Stimulated activated CD4-positive, alpha-beta T cell treated with anti-CD3 and anti-CD28 coated beads, TNF-alpha, amount 100 ng/mL, for 4 hours (primary cell): Measurements from ENCODE around the gene SNX3.

Source experiments
- DNase-seq, 3 experiments: peaks; one replicate each; pipeline ENCODE4 v3.0.0-alpha.2; 2020; ENCODE audit warnings: low read depth in 3 of 3

SNX3 gene

GRCh38 chr6:108170332-108171290, 90.2 kb downstream of the SNX3 start:
- DNase-seq, result no peak

GRCh38 chr6:108169464-108170331, 91.1 kb downstream of the SNX3 start:
- no peak for DNase-seq

- no peak for DNase-seq
Measured at GRCh38 chr6:108168501-108169463, 92.1 kb downstream of the SNX3 start.

- no peak for DNase-seq
Measured at GRCh38 chr6:108168090-108168463, 92.8 kb downstream of the SNX3 start.

GRCh38 chr6:108167449-108168089, 93.3 kb downstream of the SNX3 start:
- no peak for DNase-seq

- DNase-seq, result no peak
Measured at GRCh38 chr6:108166664-108167448, 94.0 kb downstream of the SNX3 start.

GRCh38 chr6:108165714-108166663, 94.9 kb downstream of the SNX3 start, which contains the start of gene NR2E1:
NR2E1 (plus strand) TSS chr6:108166022; CDS start chr6:108166766, 744 bp downstream.
- DNase-seq, result no peak

- DNase-seq, result no peak
Measured at GRCh38 chr6:108164815-108165706, 95.8 kb downstream of the SNX3 start.

GRCh38 chr6:108164543-108164814, 96.4 kb downstream of the SNX3 start:
- no peak for DNase-seq

GRCh38 chr6:108163644-108164542, 96.9 kb downstream of the SNX3 start:
- no peak for DNase-seq

- DNase-seq, result no peak
Measured at GRCh38 chr6:108163267-108163643, 97.6 kb downstream of the SNX3 start.

- no peak for DNase-seq
Measured at GRCh38 chr6:108161724-108162282, 99.0 kb downstream of the SNX3 start.
